ENCODE data around the gene ZNF423. TPM values are rescaled to one million over a fixed set of nuclear protein-coding genes. Genes with fewer than 3 reads are reported as not detected.

ZNF423 gene
- total and polyA plus RNA-seq, 7 donors: 2.3 to 30.7 (median 14.4) TPM

- no peak for TF ChIP-seq CTCF (IDR thresholded peaks at IDR 0.05)
- Histone ChIP-seq H3K4me1 (peaks cover 32% of the 10 kb centered on the region), H3K27me3 (ENCODE audit: insufficient read depth in 3 of 3, low read length in 2 of 3) (no peaks in the 10 kb centered on the region), H3K9me3 (no peaks in the 10 kb centered on the region), H3K36me3 (ENCODE audit: insufficient read depth in 1 of 2, low read depth in 1 of 2) (no peaks in the 10 kb centered on the region), H3K27ac (no peak overlapping the region), H3K4me3 (no peak overlapping the region)
- intact Hi-C loops (cut with DNase I): no loop called here
- no peak for ATAC-seq
- WGBS, 3 donors: 88 to 92% (median 91%) methylated on average over 11 of the region's 11 CpGs
- DNase-seq: no peak
These were observed 340.8 kb downstream of the ZNF423 start for GRCh38 chr16:49515016-49515565.

GRCh38 chr16:49514073-49514980 lies 341.6 kb downstream of the ZNF423 start:
- Histone ChIP-seq H3K27me3 (ENCODE audit: insufficient read depth in 3 of 3, low read length in 2 of 3) (no peaks in the 10 kb centered on the region), H3K9me3 (no peaks in the 10 kb centered on the region), H3K4me3 (no peak overlapping the region), H3K27ac (no peak overlapping the region), H3K4me1 (peaks cover 35% of the 10 kb centered on the region), H3K36me3 (ENCODE audit: insufficient read depth in 1 of 2, low read depth in 1 of 2) (no peaks in the 10 kb centered on the region)
- ATAC-seq (no peak), DNase-seq (no peak)
- no peak for TF ChIP-seq CTCF (IDR thresholded peaks at IDR 0.05)
- intact Hi-C loops (cut with DNase I): no loop called here
- WGBS, 3 donors: 77 to 87% (median 86%) methylated on average over 24 of the region's 24 CpGs

GRCh38 chr16:49513040-49513439 lies 342.9 kb downstream of the ZNF423 start:
- WGBS, 3 donors: 75 to 80% (median 78%) methylated on average over 7 of the region's 7 CpGs
- DNase-seq: peak in 1 of 2 donors; percentile 73

GRCh38 chr16:49510654-49511305 lies 345.1 kb downstream of the ZNF423 start:
- intact Hi-C loops (cut with DNase I): no loop called here
- ATAC-seq (peak; percentile 89 to 94 (median 92)), DNase-seq (peak; percentile 70 to 92)
- no peak overlapping the region for H3K4me3 ChIP-seq
- peak overlapping the region; percentile 32 for H3K27ac ChIP-seq
- H3K36me3 ChIP-seq (ENCODE audit: insufficient read depth in 1 of 2, low read depth in 1 of 2): no peaks in the 10 kb centered on the region
- 31 to 58% (median 36%) methylated on average over 24 to 25 of the region's 25 CpGs for WGBS, 3 donors
- H3K9me3 ChIP-seq: no peaks in the 10 kb centered on the region
- H3K27me3 ChIP-seq (ENCODE audit: insufficient read depth in 3 of 3, low read length in 2 of 3): no peaks in the 10 kb centered on the region
- no peak for TF ChIP-seq CTCF (IDR thresholded peaks at IDR 0.05)
- H3K4me1 ChIP-seq: peaks cover 14% of the 10 kb centered on the region

More at GRCh38 chr16:49513040-49513439, 342.9 kb downstream of the ZNF423 start:
- peaks cover 35% of the 10 kb centered on the region for H3K4me1 ChIP-seq
- ATAC-seq: peak in 2 of 4 donors; percentile 54 to 55
- no peak overlapping the region for H3K27ac ChIP-seq
- no peaks in the 10 kb centered on the region for H3K36me3 ChIP-seq (ENCODE audit: insufficient read depth in 1 of 2, low read depth in 1 of 2)
- H3K4me3 ChIP-seq: no peak overlapping the region
- TF ChIP-seq CTCF (IDR thresholded peaks at IDR 0.05): peak; percentile 13
- no peaks in the 10 kb centered on the region for H3K9me3 ChIP-seq
- intact Hi-C loops (cut with DNase I): no loop called here
- H3K27me3 ChIP-seq (ENCODE audit: insufficient read depth in 3 of 3, low read length in 2 of 3): no peaks in the 10 kb centered on the region

Measured in psoas muscle (tissue), 8 donors.